Smooth muscle cell (in vitro differentiated cells): ENCODE results near the gene KIF16B. TPM values are rescaled to one million over a fixed set of nuclear protein-coding genes. Genes with fewer than 3 reads are reported as not detected.

ENCODE experiments used
- DNase-seq: peaks from one replicate; lab custom pipeline; 2025; ENCODE audit not compliant: unreplicated experiment; lab: John Stamatoyannopoulos, UW
- H2AFZ ChIP-seq: fragments of 200-600 bp; sonication (generic); 2 replicates; pipeline ENCODE4 v1.6.0; 2016; ENCODE audit warnings: antibody characterized with exemption, low read depth, mild to moderate bottlenecking
- H3F3A ChIP-seq: fragments of 200-600 bp; sonication (generic); 2 replicates; pipeline ENCODE4 v1.6.0; 2017; ENCODE audit warnings: antibody characterized with exemption, low read depth
- H3K27ac ChIP-seq: fragments of 200-600 bp; sonication (generic); 2 replicates; pipeline ENCODE4 v1.5.1; 2016; ENCODE audit warnings: low read depth, mild to moderate bottlenecking
- H3K27me3 ChIP-seq: fragments of 200-600 bp; sonication (generic); 2 replicates; pipeline ENCODE4 v1.6.1; 2016; ENCODE audit warnings: low read depth, mild to moderate bottlenecking
- H3K36me3 ChIP-seq: fragments of 200-600 bp; sonication (generic); 2 replicates; pipeline ENCODE4 v1.5.1; 2016; ENCODE audit warnings: low read depth
- H3K4me1 ChIP-seq: fragments of 200-600 bp; sonication (generic); 2 replicates; pipeline ENCODE4 v1.5.1; 2016; ENCODE audit warnings: low read depth
- H3K4me2 ChIP-seq: fragments of 200-600 bp; sonication (generic); 2 replicates; pipeline ENCODE4 v1.6.0; 2016; ENCODE audit warnings: mild to moderate bottlenecking
- H3K4me3 ChIP-seq: fragments of 200-600 bp; sonication (generic); 2 replicates; pipeline ENCODE4 v1.5.1; 2016; ENCODE audit warnings: mild to moderate bottlenecking
- H3K79me2 ChIP-seq: fragments of 200-600 bp; sonication (generic); 2 replicates; pipeline ENCODE4 v1.6.0; 2016; ENCODE audit warnings: low read depth, mild to moderate bottlenecking
- H3K9ac ChIP-seq: fragments of 200-600 bp; sonication (generic); 2 replicates; pipeline ENCODE4 v1.6.0; 2016; ENCODE audit warnings: low read depth
- H3K9me3 ChIP-seq: fragments of 200-600 bp; sonication (generic); replicated peaks from 2 replicates; pipeline ENCODE4 v1.5.1; 2016; ENCODE audit warnings: low read depth
- H4K20me1 ChIP-seq: fragments of 200-600 bp; sonication (generic); 2 replicates; pipeline ENCODE4 v1.6.0; 2016; ENCODE audit warnings: low read depth
- CTCF ChIP-seq: fragments of 200-600 bp; sonication (generic); IDR thresholded peaks from 2 replicates; pipeline ENCODE4 v1.5.1; 2017; ENCODE audit warnings: borderline replicate concordance, mild to moderate bottlenecking, antibody characterized with exemption; ENCODE audit not compliant: insufficient read depth, poor library complexity, severe bottlenecking
- WGBS: methylation state at CpG from one replicate; pipeline ENCODE4 v1.1.7; 2016; ENCODE audit warnings: low lambda C conversion rate; 5-methylcytosine and 5-hydroxymethylcytosine counted together
- polyA plus RNA-seq: library from polyadenylated mRNA; unstranded; fragments of >200 nt; fragmentation: Nextera tagmentation; extraction: Ambion mirVana; gene quantifications from 2 replicates; pipeline ENCODE4 v1.2.1, GENCODE V29; 2016
- total RNA-seq: library from RNA; depleted of rRNA; stranded (reverse); fragments of >200 nt; gene quantifications from 2 replicates; pipeline ENCODE4 v1.2.3, GENCODE V29; 2014

The KIF16B gene
- total and polyA plus RNA-seq, 2 experiments from 2014 or later = 3.6 to 12.9 TPM

- H3K36me3 ChIP-seq = no peaks in the 10 kb centered on the region
- no peak overlapping the region for H3K4me3 ChIP-seq
- H3K9ac ChIP-seq = no peak overlapping the region
- H3K4me1 ChIP-seq = no peaks in the 10 kb centered on the region
- H2AFZ ChIP-seq = no peak overlapping the region
- H3F3A ChIP-seq = no peaks in the 10 kb centered on the region
- H4K20me1 ChIP-seq = no peaks in the 10 kb centered on the region
- 95% methylated on average over 2 of the region's 2 CpGs for WGBS
- TF ChIP-seq CTCF = no peak
- no peak overlapping the region for H3K27ac ChIP-seq
- no peaks in the 10 kb centered on the region for H3K9me3 ChIP-seq
- no peaks in the 10 kb centered on the region for H3K79me2 ChIP-seq
- no peak overlapping the region for H3K4me2 ChIP-seq
- H3K27me3 ChIP-seq = no peaks in the 10 kb centered on the region
- DNase-seq = no peak
Observed at GRCh38 chr20:16474363-16474762, 98.9 kb downstream of the KIF16B start.

- H3K4me3 ChIP-seq = no peak overlapping the region
- H2AFZ ChIP-seq = no peak overlapping the region
- H3F3A ChIP-seq = no peaks in the 10 kb centered on the region
- no peaks in the 10 kb centered on the region for H3K79me2 ChIP-seq
- TF ChIP-seq CTCF = no peak
- H3K27ac ChIP-seq = no peak overlapping the region
- DNase-seq = no peak
- no peak overlapping the region for H3K9ac ChIP-seq
- H4K20me1 ChIP-seq = no peaks in the 10 kb centered on the region
- H3K4me1 ChIP-seq = no peaks in the 10 kb centered on the region
- WGBS = 46% methylated on average over 12 of the region's 12 CpGs
- H3K9me3 ChIP-seq = no peaks in the 10 kb centered on the region
- H3K36me3 ChIP-seq = no peaks in the 10 kb centered on the region
- peak overlapping the region; percentile 4 for H3K4me2 ChIP-seq
- H3K27me3 ChIP-seq = no peaks in the 10 kb centered on the region
Observed at GRCh38 chr20:16472045-16472872, 101.0 kb downstream of the KIF16B start.

- TF ChIP-seq CTCF = no peak
- no peak overlapping the region for H2AFZ ChIP-seq
- H3K27ac ChIP-seq = no peak overlapping the region
- no peak overlapping the region for H3K4me3 ChIP-seq
- H4K20me1 ChIP-seq = no peaks in the 10 kb centered on the region
- H3K27me3 ChIP-seq = no peaks in the 10 kb centered on the region
- no peaks in the 10 kb centered on the region for H3K4me1 ChIP-seq
- DNase-seq = no peak
- no peak overlapping the region for H3K9ac ChIP-seq
- H3F3A ChIP-seq = no peaks in the 10 kb centered on the region
- 90% methylated on average over 5 of the region's 5 CpGs for WGBS
- no peak overlapping the region for H3K4me2 ChIP-seq
- H3K9me3 ChIP-seq = no peaks in the 10 kb centered on the region
- no peaks in the 10 kb centered on the region for H3K36me3 ChIP-seq
- H3K79me2 ChIP-seq = no peaks in the 10 kb centered on the region
Observed at GRCh38 chr20:16469395-16469905, 103.8 kb downstream of the KIF16B start.

GRCh38 chr20:16462711-16463110 is 110.5 kb downstream of the KIF16B start:
- H3K27me3 ChIP-seq = no peaks in the 10 kb centered on the region
- H3K4me2 ChIP-seq = no peak overlapping the region
- H3K79me2 ChIP-seq = no peaks in the 10 kb centered on the region
- H2AFZ ChIP-seq = no peak overlapping the region
- no peak overlapping the region for H3K9ac ChIP-seq
- no peak for DNase-seq
- H4K20me1 ChIP-seq = no peaks in the 10 kb centered on the region
- no peak for TF ChIP-seq CTCF
- no peaks in the 10 kb centered on the region for H3K4me1 ChIP-seq
- H3K36me3 ChIP-seq = no peaks in the 10 kb centered on the region
- H3K27ac ChIP-seq = no peak overlapping the region
- no peaks in the 10 kb centered on the region for H3K9me3 ChIP-seq
- 92% methylated on average over 5 of the region's 5 CpGs for WGBS
- no peaks in the 10 kb centered on the region for H3F3A ChIP-seq
- H3K4me3 ChIP-seq = no peak overlapping the region
